ENCODE data around the gene GCGR.
"Not testable (repeated sequence)": the region's sequence is repeated elsewhere in the genome, so short reads cannot be mapped to it uniquely, and the experiment has no call there.

GCGR gene

GRCh38 chr17:81833160-81833920 lies 29.4 kb downstream of the GCGR start, which contains the start of gene MCRIP1:
Gene MCRIP1 (minus strand): TSS chr17:81833291. CDS start chr17:81824506, 8,785 bp downstream.
- DNase-seq = peak; percentile 96

GRCh38 chr17:81833921-81834830 lies 30.2 kb downstream of the GCGR start:
- DNase-seq = no peak

GRCh38 chr17:81834831-81835267 lies 30.9 kb downstream of the GCGR start, which contains the start of gene PPP1R27:
Gene PPP1R27 (minus strand): TSS chr17:81835050. CDS start chr17:81834953, 97 bp downstream.
- no peak for DNase-seq

GRCh38 chr17:81837641-81838040 lies 33.7 kb downstream of the GCGR start:
- no peak for DNase-seq

GRCh38 chr17:81838753-81839255 lies 34.9 kb downstream of the GCGR start:
- DNase-seq = no peak

GRCh38 chr17:81839301-81839700 lies 35.4 kb downstream of the GCGR start:
- DNase-seq = no peak

GRCh38 chr17:81840059-81840458 lies 36.1 kb downstream of the GCGR start:
- DNase-seq = not testable (repeated sequence)

GRCh38 chr17:81840826-81841778 lies 37.2 kb downstream of the GCGR start:
- DNase-seq = no peak

GRCh38 chr17:81841866-81842265 lies 37.9 kb downstream of the GCGR start:
- DNase-seq = no peak

- DNase-seq = no peak
Measured at GRCh38 chr17:81842378-81842724, 38.4 kb downstream of the GCGR start.

GRCh38 chr17:81842725-81843504 lies 39.0 kb downstream of the GCGR start:
- no peak for DNase-seq

GRCh38 chr17:81843713-81844326 lies 39.9 kb downstream of the GCGR start:
- DNase-seq = no peak

- no peak for DNase-seq
Measured at GRCh38 chr17:81844327-81844851, 40.4 kb downstream of the GCGR start.

GRCh38 chr17:81844887-81845286 lies 40.9 kb downstream of the GCGR start:
- no peak for DNase-seq

- no peak for DNase-seq
Measured at GRCh38 chr17:81845361-81845760, 41.4 kb downstream of the GCGR start.

GRCh38 chr17:81845881-81846742 lies 42.2 kb downstream of the GCGR start:
- no peak for DNase-seq

GRCh38 chr17:81846743-81847689 lies 43.1 kb downstream of the GCGR start:
- no peak for DNase-seq

- no peak for DNase-seq
Measured at GRCh38 chr17:81849457-81849856, 45.5 kb downstream of the GCGR start.

- no peak for DNase-seq
Measured at GRCh38 chr17:81851423-81851822, 47.5 kb downstream of the GCGR start.

All from COR-L47 (cell line).